Measurements from ENCODE around the gene OR6C74. TPM values are rescaled to one million over a fixed set of nuclear protein-coding genes. Genes with fewer than 3 reads are reported as not detected.

OR6C74 gene
- total and polyA plus RNA-seq, 10 of the 15 experiments (the other 5 are each of a cell fraction or from before 2014, with no cell fraction given), result not detected

DNA sequence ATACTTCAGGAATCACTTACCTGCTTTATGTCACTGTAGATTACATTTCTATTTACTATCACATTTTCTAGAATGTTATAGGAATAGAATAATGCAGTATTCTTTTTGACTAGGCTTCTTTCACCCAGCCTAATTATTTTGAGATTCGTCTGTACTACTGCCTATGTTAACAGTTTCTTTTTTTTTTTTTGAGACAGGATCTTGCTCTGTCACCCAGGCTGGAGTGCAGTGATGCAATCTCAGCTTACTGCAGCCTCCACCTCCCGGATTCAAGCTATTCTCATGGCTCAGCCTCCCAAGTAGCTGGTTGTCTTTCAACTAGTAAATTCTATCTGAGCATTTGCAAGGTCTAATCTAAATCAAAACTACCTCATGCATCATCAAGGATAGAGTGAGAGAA lies 45.6 kb downstream of the OR6C74 start:
- DNase-seq (ENCODE audit: low read depth, low spot score) (no peak), ATAC-seq (no peak), FAIRE-seq (no peak)
- H3K4me1 ChIP-seq (ENCODE audit: control insufficient read depth, insufficient read depth, low read length), result no peaks in the 10 kb centered on the region
- WGBS (ENCODE audit: insufficient coverage, insufficient replicate concordance, low lambda C conversion rate, missing lambda C conversion rate), result 0% methylated on average over 2 of the region's 2 CpGs
- no TSS peak for BruUV-seq (replicated peaks)
- H3K27ac ChIP-seq (ENCODE audit: control insufficient read depth, insufficient read depth), result no peak overlapping the region
- H3K4me3 ChIP-seq, result no peak overlapping the region
- no peak overlapping the region for H3K4me2 ChIP-seq (ENCODE audit: control insufficient read depth, insufficient read depth)
- intact Hi-C loops (cut with micrococcal nuclease; ENCODE audit: unreplicated experiment) (no loop called here), in situ Hi-C loops (cut with MboI) (no loop called here)
- H3K36me3 ChIP-seq (ENCODE audit: control insufficient read depth in 2 of 2, insufficient read depth in 2 of 2, low read length in 1 of 2), result no peaks in the 10 kb centered on the region
- RAD21 ChIA-PET (ENCODE audit: unreplicated experiment), result no interaction called here
- H4K20me1 ChIP-seq (ENCODE audit: control insufficient read depth, insufficient read depth), result no peaks in the 10 kb centered on the region
- no peaks in the 10 kb centered on the region for H3K79me2 ChIP-seq (ENCODE audit: control insufficient read depth, insufficient read depth, low read length)
- no peak overlapping the region for H3K9ac ChIP-seq (ENCODE audit: control insufficient read depth, insufficient read depth, low read length)
- POLR2A ChIA-PET, result no interaction called here
- CTCF ChIA-PET, result interaction anchor here (0.9 kb wide), 1 partner anchor 331 kb away, joined by 4 read pairs; no protein-coding TSS in a partner anchor
- SMC1A ChIA-PET (ENCODE audit: uncharacterized antibody, unreplicated experiment), result no interaction called here
- H2AFZ ChIP-seq (ENCODE audit: control insufficient read depth, low read depth, low read length), result no peak overlapping the region
- no peak for TF ChIP-seq ZNF217 (IDR thresholded peaks at IDR 0.05)
- no peak for TF ChIP-seq KDM1A (IDR thresholded peaks at IDR 0.05; ENCODE audit: borderline replicate concordance)
- TF ChIP-seq, protein P1, sequence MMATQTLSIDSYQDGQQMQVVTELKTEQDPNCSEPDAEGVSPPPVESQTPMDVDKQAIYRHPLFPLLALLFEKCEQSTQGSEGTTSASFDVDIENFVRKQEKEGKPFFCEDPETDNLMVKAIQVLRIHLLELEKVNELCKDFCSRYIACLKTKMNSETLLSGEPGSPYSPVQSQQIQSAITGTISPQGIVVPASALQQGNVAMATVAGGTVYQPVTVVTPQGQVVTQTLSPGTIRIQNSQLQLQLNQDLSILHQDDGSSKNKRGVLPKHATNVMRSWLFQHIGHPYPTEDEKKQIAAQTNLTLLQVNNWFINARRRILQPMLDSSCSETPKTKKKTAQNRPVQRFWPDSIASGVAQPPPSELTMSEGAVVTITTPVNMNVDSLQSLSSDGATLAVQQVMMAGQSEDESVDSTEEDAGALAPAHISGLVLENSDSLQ (IDR thresholded peaks at IDR 0.05), result no peak
- no peak for TF ChIP-seq SIN3A (IDR thresholded peaks at IDR 0.05; ENCODE audit: low read depth, low read length)
- TF ChIP-seq ZNF207 (IDR thresholded peaks at IDR 0.05; ENCODE audit: borderline replicate concordance), result no peak
- TF ChIP-seq BACH1 (IDR thresholded peaks at IDR 0.05; ENCODE audit: borderline replicate concordance), result no peak
- no peak for TF ChIP-seq RELB (IDR thresholded peaks at IDR 0.05; ENCODE audit: low read depth)
- TF ChIP-seq FOXM1 (IDR thresholded peaks at IDR 0.05; ENCODE audit: low read depth, low read length), result no peak
- TF ChIP-seq, protein P2, sequence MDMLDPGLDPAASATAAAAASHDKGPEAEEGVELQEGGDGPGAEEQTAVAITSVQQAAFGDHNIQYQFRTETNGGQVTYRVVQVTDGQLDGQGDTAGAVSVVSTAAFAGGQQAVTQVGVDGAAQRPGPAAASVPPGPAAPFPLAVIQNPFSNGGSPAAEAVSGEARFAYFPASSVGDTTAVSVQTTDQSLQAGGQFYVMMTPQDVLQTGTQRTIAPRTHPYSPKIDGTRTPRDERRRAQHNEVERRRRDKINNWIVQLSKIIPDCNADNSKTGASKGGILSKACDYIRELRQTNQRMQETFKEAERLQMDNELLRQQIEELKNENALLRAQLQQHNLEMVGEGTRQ (IDR thresholded peaks at IDR 0.05; ENCODE audit: borderline replicate concordance, low read depth, low read length), result no peak
- no peak for TF ChIP-seq ZBED1 (IDR thresholded peaks at IDR 0.05; ENCODE audit: borderline replicate concordance)
- H3K27me3 ChIP-seq (replicated peaks in 1 of 2; ENCODE audit: control insufficient read depth in 2 of 2, insufficient read depth in 2 of 2, low read length in 1 of 2), result no peaks in the 10 kb centered on the region
- no peaks in the 10 kb centered on the region for H3K9me3 ChIP-seq (replicated peaks; ENCODE audit: control insufficient read depth, insufficient read depth, low read length)

Other genes with a start within 250 kb of the OR6C74 start
Only the 7 nearest of the 12 such genes appear.
- gene OR9K2, start 118.2 kb upstream of the OR6C74 start, total RNA-seq (2014; rRNA removed), result not detected in 2 replicates
- gene OR9K2, start 118.2 kb upstream of the OR6C74 start, total RNA-seq (2014; rRNA removed; fragmentation: Illumina TruSeq; extraction: Trizol), result not detected in 2 replicates
- gene OR9K2, start 118.2 kb upstream of the OR6C74 start, total RNA-seq (2021), result not detected in 2 replicates
- not detected in 2 replicates for gene OR9K2, start 118.2 kb upstream of the OR6C74 start, polyA plus RNA-seq (2011; rRNA removed)
- not detected in 2 replicates for gene OR9K2, start 118.2 kb upstream of the OR6C74 start, polyA plus RNA-seq (2014; fragmentation: Illumina TruSeq; extraction: Trizol)
- gene OR9K2, start 118.2 kb upstream of the OR6C74 start, polyA plus RNA-seq (2014; fragmentation: Nextera tagmentation; extraction: Ambion mirVana), result not detected
- gene OR9K2, start 118.2 kb upstream of the OR6C74 start, polyA plus RNA-seq (2014; rRNA removed), result not detected in 2 replicates
- gene OR9K2, start 118.2 kb upstream of the OR6C74 start, polyA plus RNA-seq (2016; fragmentation: Nextera tagmentation; extraction: Ambion mirVana), result not detected
- gene OR10A7, start 23.6 kb upstream of the OR6C74 start, total RNA-seq (2014; rRNA removed), result not detected in 2 replicates
- not detected in 2 replicates for gene OR10A7, start 23.6 kb upstream of the OR6C74 start, total RNA-seq (2014; rRNA removed; fragmentation: Illumina TruSeq; extraction: Trizol)
- not detected in 2 replicates for gene OR10A7, start 23.6 kb upstream of the OR6C74 start, total RNA-seq (2021)
- gene OR10A7, start 23.6 kb upstream of the OR6C74 start, polyA plus RNA-seq (2011; rRNA removed), result not detected in 2 replicates
- gene OR10A7, start 23.6 kb upstream of the OR6C74 start, polyA plus RNA-seq (2014; fragmentation: Illumina TruSeq; extraction: Trizol), result not detected in 2 replicates
- gene OR10A7, start 23.6 kb upstream of the OR6C74 start, polyA plus RNA-seq (2014; fragmentation: Nextera tagmentation; extraction: Ambion mirVana), result not detected
- not detected in 2 replicates for gene OR10A7, start 23.6 kb upstream of the OR6C74 start, polyA plus RNA-seq (2014; rRNA removed)
- not detected for gene OR10A7, start 23.6 kb upstream of the OR6C74 start, polyA plus RNA-seq (2016; fragmentation: Nextera tagmentation; extraction: Ambion mirVana)
- not detected in 2 replicates for gene OR6C6, start 52.0 kb downstream of the OR6C74 start, total RNA-seq (2014; rRNA removed)
- gene OR6C6, start 52.0 kb downstream of the OR6C74 start, total RNA-seq (2014; rRNA removed; fragmentation: Illumina TruSeq; extraction: Trizol), result not detected in 2 replicates
- not detected in 2 replicates for gene OR6C6, start 52.0 kb downstream of the OR6C74 start, total RNA-seq (2021)
- not detected in 2 replicates for gene OR6C6, start 52.0 kb downstream of the OR6C74 start, polyA plus RNA-seq (2011; rRNA removed)
- gene OR6C6, start 52.0 kb downstream of the OR6C74 start, polyA plus RNA-seq (2014; fragmentation: Illumina TruSeq; extraction: Trizol), result not detected in 2 replicates
- not detected for gene OR6C6, start 52.0 kb downstream of the OR6C74 start, polyA plus RNA-seq (2014; fragmentation: Nextera tagmentation; extraction: Ambion mirVana)
- gene OR6C6, start 52.0 kb downstream of the OR6C74 start, polyA plus RNA-seq (2014; rRNA removed), result not detected in 2 replicates
- not detected for gene OR6C6, start 52.0 kb downstream of the OR6C74 start, polyA plus RNA-seq (2016; fragmentation: Nextera tagmentation; extraction: Ambion mirVana)
- not detected in 2 replicates for gene OR6C1, start 69.7 kb downstream of the OR6C74 start, total RNA-seq (2014; rRNA removed)
- not detected in 2 replicates for gene OR6C1, start 69.7 kb downstream of the OR6C74 start, total RNA-seq (2014; rRNA removed; fragmentation: Illumina TruSeq; extraction: Trizol)
- not detected in 2 replicates for gene OR6C1, start 69.7 kb downstream of the OR6C74 start, total RNA-seq (2021)
- gene OR6C1, start 69.7 kb downstream of the OR6C74 start, polyA plus RNA-seq (2011; rRNA removed), result not detected in 2 replicates
- not detected in 2 replicates for gene OR6C1, start 69.7 kb downstream of the OR6C74 start, polyA plus RNA-seq (2014; fragmentation: Illumina TruSeq; extraction: Trizol)
- gene OR6C1, start 69.7 kb downstream of the OR6C74 start, polyA plus RNA-seq (2014; fragmentation: Nextera tagmentation; extraction: Ambion mirVana), result not detected
- gene OR6C1, start 69.7 kb downstream of the OR6C74 start, polyA plus RNA-seq (2014; rRNA removed), result not detected in 2 replicates
- not detected for gene OR6C1, start 69.7 kb downstream of the OR6C74 start, polyA plus RNA-seq (2016; fragmentation: Nextera tagmentation; extraction: Ambion mirVana)
- gene OR6C3, start 86.1 kb downstream of the OR6C74 start, total RNA-seq (2014; rRNA removed), result not detected in 2 replicates
- not detected in 2 replicates for gene OR6C3, start 86.1 kb downstream of the OR6C74 start, total RNA-seq (2014; rRNA removed; fragmentation: Illumina TruSeq; extraction: Trizol)
- gene OR6C3, start 86.1 kb downstream of the OR6C74 start, total RNA-seq (2021), result not detected in 2 replicates
- not detected in 2 replicates for gene OR6C3, start 86.1 kb downstream of the OR6C74 start, polyA plus RNA-seq (2011; rRNA removed)
- gene OR6C3, start 86.1 kb downstream of the OR6C74 start, polyA plus RNA-seq (2014; fragmentation: Illumina TruSeq; extraction: Trizol), result not detected in 2 replicates
- not detected for gene OR6C3, start 86.1 kb downstream of the OR6C74 start, polyA plus RNA-seq (2014; fragmentation: Nextera tagmentation; extraction: Ambion mirVana)
- not detected in 2 replicates for gene OR6C3, start 86.1 kb downstream of the OR6C74 start, polyA plus RNA-seq (2014; rRNA removed)
- not detected for gene OR6C3, start 86.1 kb downstream of the OR6C74 start, polyA plus RNA-seq (2016; fragmentation: Nextera tagmentation; extraction: Ambion mirVana)
- gene OR6C75, start 118.4 kb downstream of the OR6C74 start, total RNA-seq (2014; rRNA removed), result not detected in 2 replicates
- gene OR6C75, start 118.4 kb downstream of the OR6C74 start, total RNA-seq (2014; rRNA removed; fragmentation: Illumina TruSeq; extraction: Trizol), result not detected in 2 replicates
- not detected in 2 replicates for gene OR6C75, start 118.4 kb downstream of the OR6C74 start, total RNA-seq (2021)
- not detected in 2 replicates for gene OR6C75, start 118.4 kb downstream of the OR6C74 start, polyA plus RNA-seq (2011; rRNA removed)
- not detected in 2 replicates for gene OR6C75, start 118.4 kb downstream of the OR6C74 start, polyA plus RNA-seq (2014; fragmentation: Illumina TruSeq; extraction: Trizol)
- gene OR6C75, start 118.4 kb downstream of the OR6C74 start, polyA plus RNA-seq (2014; fragmentation: Nextera tagmentation; extraction: Ambion mirVana), result not detected
- not detected in 2 replicates for gene OR6C75, start 118.4 kb downstream of the OR6C74 start, polyA plus RNA-seq (2014; rRNA removed)
- not detected for gene OR6C75, start 118.4 kb downstream of the OR6C74 start, polyA plus RNA-seq (2016; fragmentation: Nextera tagmentation; extraction: Ambion mirVana)
- not detected in 2 replicates for gene OR6C65, start 155.9 kb downstream of the OR6C74 start, total RNA-seq (2014; rRNA removed)
- not detected in 2 replicates for gene OR6C65, start 155.9 kb downstream of the OR6C74 start, total RNA-seq (2014; rRNA removed; fragmentation: Illumina TruSeq; extraction: Trizol)
- not detected in 2 replicates for gene OR6C65, start 155.9 kb downstream of the OR6C74 start, total RNA-seq (2021)
- gene OR6C65, start 155.9 kb downstream of the OR6C74 start, polyA plus RNA-seq (2011; rRNA removed), result not detected in 2 replicates
- not detected in 2 replicates for gene OR6C65, start 155.9 kb downstream of the OR6C74 start, polyA plus RNA-seq (2014; fragmentation: Illumina TruSeq; extraction: Trizol)
- not detected for gene OR6C65, start 155.9 kb downstream of the OR6C74 start, polyA plus RNA-seq (2014; fragmentation: Nextera tagmentation; extraction: Ambion mirVana)
- not detected in 2 replicates for gene OR6C65, start 155.9 kb downstream of the OR6C74 start, polyA plus RNA-seq (2014; rRNA removed)
- gene OR6C65, start 155.9 kb downstream of the OR6C74 start, polyA plus RNA-seq (2016; fragmentation: Nextera tagmentation; extraction: Ambion mirVana), result not detected

Data from GM12878 (cell line).